Measurements from ENCODE around the gene CAPN5.

The CAPN5 gene

GRCh38 chr11:77111946-77112345 lies 45.2 kb downstream of the CAPN5 start:
- Histone ChIP-seq H3K4me1 (ENCODE audit: insufficient read depth, low read length, severe bottlenecking) (no peaks in the 10 kb centered on the region), H3K27ac (ENCODE audit: low read depth, low read length, poor library complexity, severe bottlenecking) (no peak overlapping the region), H4K20me1 (ENCODE audit: insufficient read depth, low read length) (no peaks in the 10 kb centered on the region), H3F3A (ENCODE audit: insufficient read depth, low read length) (no peaks in the 10 kb centered on the region), H3K4me3 (ENCODE audit: low read depth, low read length, poor library complexity, severe bottlenecking) (no peak overlapping the region), H3K27me3 (ENCODE audit: insufficient read depth, low read length) (0 out of 2 replicates have a peak, but pooled peaks cover 3% of the 10 kb centered on the region), H3K9me2 (ENCODE audit: low read depth, low read length) (no peaks in the 10 kb centered on the region), H3K9ac (ENCODE audit: low read length) (no peak overlapping the region), H3K9me3 (ENCODE audit: low read length) (no peaks in the 10 kb centered on the region), H3K79me2 (ENCODE audit: insufficient read depth, low read length) (no peaks in the 10 kb centered on the region), H2AFZ (ENCODE audit: low read length) (no peak overlapping the region), H3K4me2 (ENCODE audit: low read length) (no peak overlapping the region), H3K36me3 (ENCODE audit: insufficient read depth, low read length) (no peaks in the 10 kb centered on the region)
- no peak for TF ChIP-seq CTCF (IDR thresholded peaks at IDR 0.05; ENCODE audit: low read length)

- no peaks in the 10 kb centered on the region for H3K79me2 ChIP-seq (ENCODE audit: insufficient read depth, low read length)
- no peaks in the 10 kb centered on the region for H4K20me1 ChIP-seq (ENCODE audit: insufficient read depth, low read length)
- 0 out of 2 replicates have a peak, but pooled peaks cover 3% of the 10 kb centered on the region for H3K27me3 ChIP-seq (ENCODE audit: insufficient read depth, low read length)
- no peak overlapping the region for H3K9ac ChIP-seq (ENCODE audit: low read length)
- no peaks in the 10 kb centered on the region for H3K4me1 ChIP-seq (ENCODE audit: insufficient read depth, low read length, severe bottlenecking)
- no peaks in the 10 kb centered on the region for H3F3A ChIP-seq (ENCODE audit: insufficient read depth, low read length)
- TF ChIP-seq EZH2 (IDR thresholded peaks at IDR 0.05; ENCODE audit: borderline replicate concordance, low read length) (no peak), CTCF (IDR thresholded peaks at IDR 0.05; ENCODE audit: low read length) (no peak)
- no peak overlapping the region for H3K4me2 ChIP-seq (ENCODE audit: low read length)
- H2AFZ ChIP-seq (ENCODE audit: low read length) = no peak overlapping the region
- no peaks in the 10 kb centered on the region for H3K36me3 ChIP-seq (ENCODE audit: insufficient read depth, low read length)
- no peak overlapping the region for H3K27ac ChIP-seq (ENCODE audit: low read depth, low read length, poor library complexity, severe bottlenecking)
- no peak overlapping the region for H3K4me3 ChIP-seq (ENCODE audit: low read depth, low read length, poor library complexity, severe bottlenecking)
- no peaks in the 10 kb centered on the region for H3K9me3 ChIP-seq (ENCODE audit: low read length)
- no peaks in the 10 kb centered on the region for H3K9me2 ChIP-seq (ENCODE audit: low read depth, low read length)
Observed at GRCh38 chr11:77112641-77113381, 46.0 kb downstream of the CAPN5 start.

GRCh38 chr11:77113382-77114088 lies 46.8 kb downstream of the CAPN5 start:
- Histone ChIP-seq H2AFZ (ENCODE audit: low read length) (no peak overlapping the region), H3K4me1 (ENCODE audit: insufficient read depth, low read length, severe bottlenecking) (no peaks in the 10 kb centered on the region), H3K4me2 (ENCODE audit: low read length) (no peak overlapping the region), H3K4me3 (ENCODE audit: low read depth, low read length, poor library complexity, severe bottlenecking) (no peak overlapping the region), H3K9me2 (ENCODE audit: low read depth, low read length) (no peaks in the 10 kb centered on the region), H3K9me3 (ENCODE audit: low read length) (no peaks in the 10 kb centered on the region), H3F3A (ENCODE audit: insufficient read depth, low read length) (no peaks in the 10 kb centered on the region), H3K36me3 (ENCODE audit: insufficient read depth, low read length) (no peaks in the 10 kb centered on the region), H4K20me1 (ENCODE audit: insufficient read depth, low read length) (no peaks in the 10 kb centered on the region), H3K27me3 (ENCODE audit: insufficient read depth, low read length) (0 out of 2 replicates have a peak, but pooled peaks cover 3% of the 10 kb centered on the region), H3K9ac (ENCODE audit: low read length) (no peak overlapping the region), H3K27ac (ENCODE audit: low read depth, low read length, poor library complexity, severe bottlenecking) (no peak overlapping the region), H3K79me2 (ENCODE audit: insufficient read depth, low read length) (no peaks in the 10 kb centered on the region)
- TF ChIP-seq EZH2 (IDR thresholded peaks at IDR 0.05; ENCODE audit: borderline replicate concordance, low read length) = no peak
- peak; percentile 35; the same call in 1 of the 2 replicates for TF ChIP-seq CTCF (IDR thresholded peaks at IDR 0.05; ENCODE audit: low read length)
